Mesodermal cell (in vitro differentiated cells): ENCODE results near the gene PLEKHM3.

Experiments
- H3K27ac ChIP-seq: 2 replicates; pipeline ENCODE4 v1.7.0; 2013; ENCODE audit warnings: mild to moderate bottlenecking, low read depth, low read length, moderate library complexity; ENCODE audit not compliant: severe bottlenecking
- H3K36me3 ChIP-seq: 2 replicates; pipeline ENCODE4 v1.7.1; 2013; ENCODE audit warnings: mild to moderate bottlenecking, low read length, moderate library complexity; ENCODE audit not compliant: control insufficient read depth, insufficient read depth
- H3K4me1 ChIP-seq: one replicate; pipeline ENCODE4 v1.7.1; 2013; ENCODE audit warnings: mild to moderate bottlenecking, low read length; ENCODE audit not compliant: insufficient read depth, control insufficient read depth, poor library complexity, severe bottlenecking
- H3K4me3 ChIP-seq: 2 replicates; pipeline ENCODE4 v1.7.0; 2013; ENCODE audit warnings: low read length, control low read depth, mild to moderate bottlenecking; ENCODE audit not compliant: insufficient read depth, poor library complexity, severe bottlenecking; ENCODE audit errors: extremely low read depth
- H3K9me3 ChIP-seq: 2 replicates; pipeline ENCODE4 v1.7.1; 2013; ENCODE audit warnings: mild to moderate bottlenecking, low read length, moderate library complexity; ENCODE audit not compliant: control insufficient read depth
- WGBS, 2 experiments: methylation state at CpG; one replicate each; pipeline ENCODE4 v1.1.5; 2013; ENCODE audit warnings: missing lambda C conversion rate in 2 of 2; ENCODE audit not compliant: insufficient coverage in 2 of 2; 5-methylcytosine and 5-hydroxymethylcytosine counted together

Gene PLEKHM3

DNA sequence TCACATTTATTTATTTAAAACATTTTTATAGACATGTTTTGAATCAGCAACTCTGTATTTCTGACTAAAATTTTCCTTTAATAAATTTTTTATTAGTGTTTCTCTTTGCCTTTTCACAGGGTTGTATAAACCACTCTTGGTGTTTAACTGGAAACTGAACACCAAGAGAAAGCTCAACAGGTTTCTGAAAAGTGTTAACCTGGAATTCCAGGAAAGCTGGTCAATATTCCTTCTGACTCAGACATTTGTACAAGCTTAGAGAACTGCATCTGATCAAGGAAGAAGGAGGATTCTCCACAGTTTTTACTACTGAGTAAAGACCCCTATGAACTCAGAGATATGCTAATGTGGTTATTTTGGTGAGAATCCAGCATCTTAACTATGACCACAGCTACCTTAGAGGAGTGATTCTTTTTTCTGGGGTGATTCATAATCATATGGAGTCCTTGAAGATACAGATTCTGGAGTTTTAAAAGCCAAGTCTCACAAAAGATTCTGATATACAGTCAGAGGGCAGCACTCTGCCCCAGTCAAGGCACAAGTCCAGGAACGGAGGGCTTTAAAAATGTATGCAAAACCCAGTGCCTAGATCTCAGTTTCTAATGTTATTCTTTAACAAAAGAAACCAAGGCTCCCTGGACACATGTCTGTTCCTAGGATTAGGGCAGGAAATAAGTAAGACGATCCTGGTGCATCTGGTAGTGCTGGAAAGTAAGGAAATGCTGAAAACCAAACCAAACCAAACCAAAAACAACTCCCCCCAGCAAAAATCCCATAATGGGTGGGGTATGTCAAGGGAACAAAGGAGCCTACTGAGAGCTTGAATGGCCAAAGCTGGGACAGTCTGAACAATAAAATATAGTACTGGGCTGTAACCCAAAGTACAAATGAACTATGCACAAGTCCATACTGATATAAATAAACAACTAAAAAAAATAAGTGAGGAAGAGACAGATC lies 170.6 kb downstream of the PLEKHM3 start:
- H3K9me3 ChIP-seq, result no peaks in the 10 kb centered on the region

DNA sequence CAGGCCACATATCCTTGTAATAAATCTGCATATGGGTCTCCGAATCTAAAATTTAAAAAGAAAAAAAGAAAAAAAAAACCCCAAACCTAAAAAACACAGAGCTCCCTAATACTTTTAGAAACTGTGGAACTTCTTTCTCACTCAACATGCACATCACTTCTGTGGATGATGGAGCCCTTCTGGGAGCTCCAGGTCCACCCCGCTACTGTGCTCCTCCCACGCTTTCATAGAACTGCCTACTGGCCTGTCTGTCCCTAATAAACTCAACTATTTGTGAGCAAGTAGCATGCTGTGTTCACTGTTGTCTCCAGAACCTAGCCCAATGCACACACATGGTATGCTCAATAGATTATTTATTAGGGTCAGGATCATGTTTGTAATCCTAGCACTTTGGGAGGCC lies 172.5 kb downstream of the PLEKHM3 start:
- Histone ChIP-seq H3K27ac (no peak overlapping the region), H3K4me3 (no peak overlapping the region)
- 100% methylated on average over 2 of the region's 3 CpGs for WGBS, 2 experiments

More for the DNA sequence above, 170.6 kb downstream of the PLEKHM3 start:
- peaks cover 12% of the 10 kb centered on the region for H3K4me1 ChIP-seq
- no peaks in the 10 kb centered on the region for H3K36me3 ChIP-seq
- peak overlapping the region; percentile 39 for H3K27ac ChIP-seq
- H3K4me3 ChIP-seq, result no peak overlapping the region
- WGBS, 2 experiments, result no CpG with 5 or more reads among the region's 2 CpGs

DNA sequence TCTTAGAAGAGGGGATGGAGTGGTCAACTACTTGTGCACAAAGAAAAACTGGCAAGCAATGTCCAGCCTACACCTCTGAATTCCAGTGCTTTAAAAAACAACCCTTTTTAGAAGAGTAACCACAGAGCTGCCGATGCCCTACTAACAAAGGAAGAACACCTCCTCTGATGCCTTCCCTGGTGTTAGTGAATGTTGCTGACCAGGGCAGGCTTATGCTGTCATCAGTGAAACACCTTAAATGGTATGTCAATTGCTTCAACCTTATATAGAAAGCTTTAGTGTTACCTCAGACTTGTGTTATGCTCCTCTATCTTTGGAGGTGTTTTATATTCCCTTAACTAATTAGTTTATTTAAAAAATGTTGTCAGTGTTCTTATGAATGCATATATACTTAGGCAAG lies 175.9 kb downstream of the PLEKHM3 start:
- WGBS, 2 experiments, result 83% methylated on average over 1 of the region's 1 CpG; no CpG with 5 or more reads in 1 of the 2 experiments
- H3K36me3 ChIP-seq, result no peaks in the 10 kb centered on the region
- H3K27ac ChIP-seq, result no peak overlapping the region

More for the DNA sequence above, 172.5 kb downstream of the PLEKHM3 start:
- Histone ChIP-seq H3K4me1 (peaks cover 12% of the 10 kb centered on the region), H3K36me3 (no peaks in the 10 kb centered on the region), H3K9me3 (no peaks in the 10 kb centered on the region)

DNA sequence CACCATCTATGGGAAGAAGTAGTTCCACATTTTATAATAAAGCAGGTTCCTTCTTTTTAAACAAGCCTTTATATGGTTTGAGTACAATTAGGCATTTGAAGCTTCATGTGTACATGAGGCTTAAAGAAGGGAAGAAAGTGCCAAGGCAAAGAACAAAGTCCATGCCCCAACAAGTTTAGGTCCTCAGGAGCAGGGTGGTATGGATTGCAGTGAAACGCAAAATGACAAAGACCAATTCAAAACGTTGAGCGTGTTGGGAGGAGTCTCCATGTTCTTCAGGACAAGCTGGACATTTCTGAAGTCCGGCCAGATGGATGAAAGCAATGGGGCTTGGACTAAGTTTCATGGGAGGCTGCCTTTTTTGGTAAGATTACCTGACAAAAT lies 176.8 kb downstream of the PLEKHM3 start:
- peaks cover 6% of the 10 kb centered on the region for H3K4me1 ChIP-seq
- WGBS, 2 experiments, result 98% methylated on average over 4 of the region's 4 CpGs
- H3K36me3 ChIP-seq, result no peaks in the 10 kb centered on the region
- no peak overlapping the region for H3K27ac ChIP-seq
- H3K9me3 ChIP-seq, result no peaks in the 10 kb centered on the region
- H3K4me3 ChIP-seq, result no peak overlapping the region

More for the DNA sequence above, 175.9 kb downstream of the PLEKHM3 start:
- Histone ChIP-seq H3K4me3 (no peak overlapping the region), H3K9me3 (no peaks in the 10 kb centered on the region), H3K4me1 (peaks cover 8% of the 10 kb centered on the region)

DNA sequence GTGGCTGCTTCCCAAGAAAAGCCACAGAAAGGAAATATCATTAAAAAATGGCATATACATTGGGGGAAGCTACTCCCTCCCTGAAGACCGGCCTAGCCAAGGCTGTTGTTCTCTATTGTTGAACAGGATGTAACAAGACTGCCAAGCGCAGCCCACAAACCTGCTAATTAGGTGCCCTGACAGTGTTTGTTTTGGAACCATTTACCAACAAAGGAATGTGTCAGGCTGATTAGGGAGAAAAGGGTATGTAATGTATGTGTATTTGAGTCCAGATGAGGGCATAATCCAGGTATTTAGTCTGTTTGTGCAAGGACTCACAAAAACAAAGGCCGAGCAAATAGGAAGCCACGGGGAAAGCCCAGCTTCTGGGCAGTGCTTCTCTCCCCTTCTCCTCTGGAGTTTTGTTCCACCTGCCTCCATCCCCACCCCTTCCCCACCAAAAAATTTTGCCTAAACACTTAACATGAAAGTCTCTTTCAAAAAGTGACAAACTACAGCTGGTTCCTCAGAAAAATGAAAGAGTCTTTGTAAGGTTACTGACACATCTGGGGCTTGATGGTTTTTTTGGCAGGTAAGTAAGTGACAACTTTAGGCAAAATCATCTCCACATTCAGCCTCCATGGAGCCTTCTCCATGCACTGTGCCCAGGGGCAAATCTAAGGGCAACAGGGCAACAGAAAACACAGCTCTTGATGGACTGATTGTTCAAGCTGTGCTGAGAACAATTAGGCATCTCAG lies 177.4 kb downstream of the PLEKHM3 start:
- Histone ChIP-seq H3K4me1 (peaks cover 6% of the 10 kb centered on the region), H3K4me3 (no peak overlapping the region), H3K9me3 (no peaks in the 10 kb centered on the region), H3K27ac (no peak overlapping the region), H3K36me3 (no peaks in the 10 kb centered on the region)
- WGBS, 2 experiments, result 73 to 75% methylated on average over 3 to 4 of the region's 4 CpGs

DNA sequence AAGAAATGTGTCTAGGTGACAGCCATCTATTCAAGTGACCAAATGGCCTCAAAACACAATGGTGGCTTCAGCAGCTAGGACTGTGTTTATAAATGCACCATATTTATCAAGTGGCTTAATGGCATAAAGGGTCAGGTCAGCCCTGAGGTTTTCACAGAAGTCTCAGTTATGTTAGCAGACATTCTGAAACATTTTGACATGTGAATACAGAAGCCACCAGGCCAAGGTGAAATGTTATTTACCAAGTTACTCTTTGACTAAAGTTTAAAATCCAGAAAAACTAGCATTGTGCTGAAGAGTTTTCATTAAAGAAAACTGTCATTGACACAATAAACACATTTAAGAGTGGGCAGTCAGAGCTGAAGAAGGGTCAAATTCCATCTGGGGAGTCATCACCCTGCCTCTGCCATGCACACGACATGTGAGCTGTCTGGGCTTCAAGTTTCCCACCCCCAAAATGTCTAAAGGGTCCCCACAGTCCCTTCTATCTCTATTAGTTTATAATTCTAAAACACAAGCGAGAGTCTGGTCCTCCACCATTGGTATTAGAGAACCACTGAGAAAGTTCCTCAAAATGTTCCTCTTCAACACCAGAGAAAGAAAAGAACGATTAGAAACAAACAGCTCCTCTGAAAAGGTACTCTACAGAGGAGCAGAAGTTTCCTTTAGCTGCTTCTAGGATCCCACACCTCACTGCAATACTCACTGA lies 178.1 kb downstream of the PLEKHM3 start:
- Histone ChIP-seq H3K9me3 (no peaks in the 10 kb centered on the region), H3K27ac (no peak overlapping the region), H3K4me3 (no peak overlapping the region), H3K4me1 (peaks cover 6% of the 10 kb centered on the region), H3K36me3 (no peaks in the 10 kb centered on the region)
- WGBS, 2 experiments, result 82 to 88% methylated on average over 2 of the region's 3 CpGs

DNA sequence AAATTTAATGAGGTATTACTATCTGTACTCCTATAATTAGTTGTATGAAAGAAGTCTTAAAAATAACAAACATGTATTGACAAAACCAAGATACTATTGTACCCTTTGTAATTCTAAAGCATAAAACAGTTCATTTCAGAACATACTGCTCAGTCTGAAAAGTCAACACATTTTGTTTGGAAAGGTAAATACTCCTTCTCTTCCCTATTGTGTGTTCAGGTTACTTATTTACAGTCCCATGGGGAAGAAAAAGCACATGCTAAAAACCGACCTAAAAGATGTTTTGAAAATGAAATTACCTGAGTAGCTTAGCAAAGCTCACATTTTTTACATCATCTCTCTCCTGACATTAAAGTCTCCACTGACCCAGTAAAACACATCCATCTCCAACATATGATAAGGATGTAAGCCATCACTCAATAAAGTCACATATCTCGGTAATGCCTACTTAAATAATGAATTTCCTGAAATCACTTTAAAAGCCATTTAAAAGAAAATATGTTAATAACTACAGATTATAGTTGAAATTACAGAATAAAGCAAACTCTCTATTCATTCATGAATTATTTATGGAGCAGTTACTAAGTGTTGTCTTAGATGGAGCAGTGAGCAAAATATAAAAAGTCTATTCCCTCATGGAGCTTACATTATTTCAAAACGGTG lies 180.0 kb downstream of the PLEKHM3 start:
- Histone ChIP-seq H3K9me3 (no peaks in the 10 kb centered on the region), H3K36me3 (no peaks in the 10 kb centered on the region), H3K4me3 (no peak overlapping the region), H3K27ac (no peak overlapping the region), H3K4me1 (peaks cover 6% of the 10 kb centered on the region)
- 86% methylated on average over 1 of the region's 3 CpGs; no CpG with 5 or more reads in 1 of the 2 experiments for WGBS, 2 experiments

DNA sequence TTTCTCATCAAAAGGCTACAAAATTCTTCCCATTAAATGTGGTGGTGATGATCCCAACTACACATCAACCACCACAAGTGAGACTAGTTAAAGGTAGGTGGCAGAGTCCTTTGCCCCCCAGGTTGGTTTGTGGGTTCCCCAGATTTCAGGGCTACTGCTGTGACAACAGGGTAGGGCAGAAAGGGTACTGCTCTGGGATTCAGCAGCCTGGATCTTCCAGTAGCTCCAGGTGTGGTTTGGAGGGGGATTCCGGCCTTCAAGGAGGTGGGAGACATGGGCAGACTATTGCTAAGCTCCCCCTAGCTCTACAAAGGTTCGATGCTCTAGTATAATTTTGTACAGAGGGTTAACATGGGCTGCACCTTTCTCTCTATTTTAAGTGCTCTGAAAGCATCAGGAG lies 180.7 kb downstream of the PLEKHM3 start:
- 100% methylated on average over 1 of the region's 2 CpGs; no CpG with 5 or more reads in 1 of the 2 experiments for WGBS, 2 experiments
- Histone ChIP-seq H3K27ac (no peak overlapping the region), H3K9me3 (no peaks in the 10 kb centered on the region)

DNA sequence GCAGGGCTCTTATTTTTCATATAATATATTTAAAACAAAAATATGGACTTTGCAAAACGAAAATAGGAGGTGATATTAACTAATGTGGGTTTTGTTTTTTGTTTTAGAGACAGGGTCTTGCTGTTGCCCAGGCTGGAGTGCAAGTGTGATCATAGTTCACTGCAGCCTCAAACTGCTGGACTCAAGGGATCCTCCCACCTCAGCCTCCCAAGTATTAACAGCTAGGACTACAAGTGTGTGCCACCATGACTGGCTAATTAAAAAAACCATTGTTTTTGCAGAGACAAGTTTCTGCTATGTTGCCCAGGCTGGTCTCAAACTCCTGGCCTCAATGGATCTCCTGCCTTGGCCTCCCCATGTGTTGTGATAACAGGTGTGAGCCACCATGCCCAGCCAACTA lies 185.2 kb downstream of the PLEKHM3 start:
- Histone ChIP-seq H3K9me3 (no peaks in the 10 kb centered on the region), H3K4me3 (no peak overlapping the region), H3K4me1 (peaks cover 6% of the 10 kb centered on the region), H3K36me3 (no peaks in the 10 kb centered on the region), H3K27ac (no peak overlapping the region)
- no CpG with 5 or more reads among the region's 1 CpG for WGBS, 2 experiments

More for the DNA sequence above, 180.7 kb downstream of the PLEKHM3 start:
- no peak overlapping the region for H3K4me3 ChIP-seq
- H3K4me1 ChIP-seq, result peaks cover 6% of the 10 kb centered on the region
- H3K36me3 ChIP-seq, result no peaks in the 10 kb centered on the region

DNA sequence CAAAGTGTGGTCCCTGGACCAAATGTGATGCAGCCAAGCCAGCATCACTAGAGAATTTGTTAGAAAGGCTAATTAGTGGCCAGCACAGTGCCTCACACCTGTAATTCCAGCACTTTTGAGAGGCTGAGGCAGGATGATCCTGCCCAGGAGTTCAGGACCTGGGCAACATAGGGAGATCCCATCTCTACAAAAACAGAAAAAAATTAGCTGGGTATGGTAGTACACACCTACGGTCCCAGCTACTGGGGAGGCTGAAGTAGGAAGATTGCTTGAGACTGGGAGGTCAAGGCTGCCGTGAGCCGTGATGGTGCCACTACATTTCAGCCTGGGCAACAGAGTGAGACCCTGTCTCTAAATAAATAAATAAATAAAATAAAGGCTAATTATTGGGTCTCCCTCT lies 185.8 kb downstream of the PLEKHM3 start:
- Histone ChIP-seq H3K4me3 (no peak overlapping the region), H3K27ac (no peak overlapping the region), H3K9me3 (no peaks in the 10 kb centered on the region), H3K36me3 (no peaks in the 10 kb centered on the region), H3K4me1 (peaks cover 6% of the 10 kb centered on the region)
- 95% methylated on average over 3 of the region's 3 CpGs; no CpG with 5 or more reads in 1 of the 2 experiments for WGBS, 2 experiments
